ENCODE measurements around the gene MCM9.
"Not testable (repeated sequence)": the region's sequence is repeated elsewhere in the genome, so short reads cannot be mapped to it uniquely, and the experiment has no call there.

Gene MCM9

DNA sequence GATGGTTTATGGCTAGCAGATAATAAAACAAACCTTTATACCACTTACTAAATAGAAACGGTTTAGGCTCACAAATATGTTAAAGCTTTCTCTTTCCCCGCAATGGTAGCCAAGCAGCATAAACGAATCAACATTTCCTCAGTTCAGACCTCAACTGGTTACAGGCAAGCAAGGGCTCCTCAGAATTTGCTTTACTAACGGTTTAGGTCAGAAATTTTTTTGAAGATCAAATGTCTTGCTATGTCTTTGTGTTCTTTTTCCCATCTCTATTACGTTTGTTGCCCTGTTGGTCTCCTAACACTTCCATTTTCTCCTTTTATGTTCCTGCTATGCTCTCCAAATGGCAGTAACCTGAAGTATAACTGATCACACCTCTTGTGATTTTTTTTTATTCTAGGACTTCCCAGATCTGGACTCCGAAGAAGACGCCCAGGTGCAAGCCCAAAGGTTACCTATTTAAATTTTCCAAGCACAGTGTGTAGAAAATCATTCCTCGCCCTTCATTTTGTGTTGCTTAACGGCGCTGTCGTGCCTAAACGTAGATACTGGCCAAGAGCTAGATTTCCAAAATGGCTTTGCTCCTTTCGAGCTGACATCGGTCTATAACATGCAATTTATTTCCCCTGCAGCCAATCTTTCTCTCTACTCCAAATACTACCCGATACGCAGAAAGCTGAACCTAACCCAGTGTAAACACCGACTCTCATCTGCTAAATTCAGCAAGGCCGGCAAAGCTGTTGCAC lies 41.7 kb downstream of the MCM9 start:
- peak; percentile 63 to 80 for DNase-seq

DNA sequence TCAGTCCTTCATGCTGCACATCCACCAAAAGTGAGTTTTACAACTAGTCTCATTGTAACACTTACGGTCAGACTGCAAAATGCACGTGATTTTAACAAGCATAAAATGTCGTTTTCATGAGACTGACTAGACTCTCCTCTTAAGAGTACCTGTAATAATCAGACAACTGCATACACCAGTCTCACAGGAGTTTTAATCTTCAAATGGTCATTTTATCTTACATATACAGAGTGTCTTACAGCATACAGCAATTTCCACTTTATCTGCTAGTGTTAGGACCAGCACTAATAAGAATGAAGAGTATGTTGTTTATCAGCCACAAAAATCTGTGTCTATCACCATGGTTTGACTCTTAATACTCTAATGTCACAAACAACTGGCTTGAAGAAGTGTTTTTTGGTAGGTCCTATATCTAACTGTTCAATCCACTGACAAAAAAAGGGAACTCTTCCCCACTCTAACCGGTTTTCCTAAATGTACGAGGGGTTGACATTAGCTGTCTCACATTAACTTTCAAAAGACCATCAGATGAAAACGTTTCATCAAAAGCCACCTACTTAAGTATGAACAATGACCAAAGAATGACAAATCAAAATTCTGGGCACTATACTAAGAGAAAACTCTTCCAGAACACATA lies 42.5 kb downstream of the MCM9 start:
- DNase-seq = no peak

DNA sequence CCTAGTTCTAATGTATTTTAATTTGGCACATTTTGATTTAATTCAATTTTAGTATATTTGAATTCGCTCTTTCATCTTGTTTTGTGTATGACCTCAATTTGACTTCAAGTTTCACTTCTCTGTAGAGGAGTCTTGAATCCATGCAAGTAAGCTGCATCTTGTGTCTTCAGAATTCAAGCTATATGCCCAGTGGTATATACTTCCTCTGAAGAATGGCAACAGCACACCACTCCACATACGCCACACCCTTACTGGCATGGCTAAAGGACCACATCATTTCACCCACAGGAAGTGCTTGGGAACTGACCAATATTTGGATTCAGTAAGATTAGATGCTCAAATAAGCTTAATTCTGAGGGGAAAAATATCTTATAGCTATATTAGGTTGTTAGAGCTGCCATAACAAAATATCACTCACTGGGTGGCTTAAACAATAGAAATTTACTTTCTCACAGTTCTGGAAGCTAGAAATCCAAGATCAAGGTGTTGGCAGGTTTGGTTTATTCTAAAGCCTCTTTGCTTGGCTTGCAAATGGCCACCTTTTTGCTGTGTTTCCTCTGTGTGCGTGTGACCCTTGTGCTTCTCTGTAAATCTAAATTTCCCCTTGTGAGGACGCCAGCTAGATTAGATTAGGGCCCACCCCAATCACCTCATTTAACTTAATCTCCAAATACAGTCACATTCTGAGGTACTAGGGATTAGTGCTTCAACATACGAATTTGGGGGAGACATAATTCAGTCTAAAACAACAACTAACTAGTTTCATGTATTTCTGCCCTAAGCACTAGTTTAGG lies 43.8 kb downstream of the MCM9 start:
- no peak for DNase-seq

DNA sequence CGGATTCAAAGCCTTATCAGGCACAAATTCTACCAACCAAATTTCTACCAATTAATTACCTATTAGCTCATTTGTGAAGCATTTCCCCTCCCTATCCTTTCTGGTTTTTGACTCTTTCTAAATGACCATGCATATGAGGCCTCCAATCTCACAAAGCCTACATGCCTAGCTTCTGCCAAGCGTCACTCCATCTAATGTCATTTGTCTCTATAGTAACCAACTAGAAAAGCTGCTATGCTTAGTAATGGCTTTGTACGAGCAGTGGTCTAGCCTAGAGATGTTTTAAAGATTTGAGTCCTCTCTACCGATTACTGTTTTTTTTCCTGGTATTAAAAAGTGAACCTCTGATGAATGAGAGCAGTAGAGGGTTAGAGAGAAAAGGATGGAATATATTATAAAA lies 45.8 kb downstream of the MCM9 start:
- DNase-seq = no peak

DNA sequence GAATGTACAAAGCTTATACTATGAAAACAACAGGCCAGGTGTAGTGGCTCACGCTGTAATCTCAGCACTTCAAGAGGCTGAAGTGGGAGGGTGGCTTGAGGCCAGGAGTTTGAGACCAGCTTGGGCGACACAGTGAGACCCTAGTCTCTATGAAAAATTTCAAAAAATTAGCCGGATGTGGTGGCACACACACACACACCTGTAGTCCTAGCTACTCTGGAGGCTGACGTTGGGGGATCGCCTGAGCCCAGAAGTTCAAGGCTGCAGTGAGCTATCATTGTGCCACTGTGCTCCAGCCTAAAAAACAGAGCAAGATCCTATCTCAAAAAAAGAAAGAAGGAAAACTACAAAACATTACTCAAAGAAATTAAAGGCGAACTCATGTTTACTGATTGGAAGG lies 48.3 kb downstream of the MCM9 start:
- no peak for DNase-seq

DNA sequence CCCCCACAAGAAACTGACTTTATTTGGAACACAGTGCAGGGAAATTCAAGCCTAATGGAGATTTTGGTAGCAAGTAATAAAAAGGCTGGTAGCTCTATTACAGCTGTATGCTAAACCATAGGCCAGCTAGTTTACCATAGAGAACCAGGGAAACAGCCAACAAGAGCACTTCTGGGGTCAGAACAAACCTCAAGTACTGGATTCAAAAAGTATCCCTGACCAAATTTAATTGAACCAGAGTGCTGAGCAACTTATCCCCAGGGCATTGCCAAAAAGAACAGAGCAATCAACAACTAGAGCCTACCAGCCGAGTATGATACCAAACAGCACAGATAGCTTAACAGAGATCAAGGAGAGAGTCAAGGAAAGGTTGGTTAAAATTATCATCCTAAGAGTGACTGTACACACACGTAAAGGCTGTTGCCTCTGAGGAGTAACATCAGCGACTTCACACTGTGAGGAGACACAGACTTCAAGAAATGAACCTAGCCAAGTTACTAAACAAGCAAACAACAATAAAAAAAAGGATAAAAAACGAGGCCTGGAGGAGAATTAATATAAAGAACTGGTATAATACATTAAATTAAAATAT lies 52.5 kb downstream of the MCM9 start:
- DNase-seq = no peak

DNA sequence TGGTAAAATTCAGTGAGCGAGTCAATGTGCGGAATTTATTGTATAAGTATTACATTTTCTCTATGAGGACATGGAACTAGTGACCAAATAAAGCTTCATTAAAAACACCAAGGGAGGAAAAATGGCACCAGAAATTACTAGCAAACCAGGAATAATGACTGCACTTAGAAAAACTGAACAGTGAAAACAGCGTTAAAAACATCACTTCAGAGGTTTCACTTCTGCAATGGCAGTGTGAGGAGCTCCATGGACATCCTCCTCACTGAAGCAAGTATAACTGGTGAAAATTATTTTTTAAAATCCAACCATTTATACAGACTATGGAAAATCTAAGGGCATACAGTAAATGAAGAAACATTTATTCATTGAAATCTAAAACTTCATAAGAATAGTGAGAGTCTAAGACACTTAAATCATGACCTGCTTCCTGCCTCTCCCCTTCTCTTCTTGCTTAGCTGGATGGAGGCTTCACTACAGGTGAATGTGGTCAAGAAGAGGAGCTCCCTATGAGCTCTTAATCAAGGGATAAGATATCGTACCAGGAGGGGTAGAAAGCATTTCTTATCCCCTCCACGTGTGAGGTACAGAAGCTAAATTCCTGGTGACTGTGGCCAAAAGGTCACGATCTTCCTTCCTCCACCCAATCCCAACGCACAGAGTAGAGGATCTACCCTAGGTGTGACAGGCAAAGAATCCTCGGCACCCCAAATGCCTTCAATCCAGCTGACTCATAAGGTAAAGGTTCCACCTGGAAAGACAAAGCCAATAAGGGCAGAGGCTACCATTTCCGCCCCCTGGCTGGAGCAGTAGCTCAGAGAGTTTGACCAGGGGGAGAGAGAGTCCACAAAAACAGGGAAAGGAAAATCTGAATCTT lies 53.3 kb downstream of the MCM9 start:
- DNase-seq = no peak

DNA sequence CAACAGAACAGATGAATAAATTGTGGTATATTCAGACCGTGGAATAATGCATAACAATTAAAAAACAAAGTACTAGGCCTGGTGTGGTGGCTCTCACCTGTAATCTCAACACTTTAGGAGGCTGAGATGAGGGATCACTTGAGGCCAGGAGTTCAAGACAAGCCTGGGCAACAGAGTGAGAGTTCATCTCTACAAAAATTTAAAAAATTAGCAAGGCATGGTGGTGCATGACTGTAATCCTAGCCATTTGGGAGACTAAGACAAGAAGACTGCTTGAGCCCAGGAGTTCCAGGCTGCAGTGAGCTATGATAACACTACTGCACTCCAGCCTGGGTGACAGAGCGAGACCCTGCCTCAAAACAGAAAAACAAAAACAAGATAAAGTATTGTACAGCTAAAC lies 57.2 kb downstream of the MCM9 start:
- no peak for DNase-seq

DNA sequence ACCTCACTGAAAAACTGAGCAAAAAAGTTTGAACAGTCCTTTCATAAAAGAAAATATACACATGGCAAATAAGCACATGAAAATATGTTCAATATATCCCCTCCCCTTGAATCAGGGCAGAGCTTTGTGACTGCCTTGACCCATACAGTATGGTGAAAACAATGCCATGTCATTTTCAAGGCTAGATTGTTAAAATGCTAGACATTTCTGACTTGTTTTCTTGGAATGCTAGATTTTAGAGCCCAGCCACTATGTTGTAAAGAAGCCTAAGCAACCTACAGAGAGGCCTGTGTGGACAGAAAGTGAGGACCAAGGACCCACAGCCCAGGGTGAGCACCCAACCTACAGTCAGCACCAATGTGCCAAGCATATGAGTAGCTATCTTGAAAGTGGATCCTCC lies 58.1 kb downstream of the MCM9 start:
- DNase-seq = no peak

DNA sequence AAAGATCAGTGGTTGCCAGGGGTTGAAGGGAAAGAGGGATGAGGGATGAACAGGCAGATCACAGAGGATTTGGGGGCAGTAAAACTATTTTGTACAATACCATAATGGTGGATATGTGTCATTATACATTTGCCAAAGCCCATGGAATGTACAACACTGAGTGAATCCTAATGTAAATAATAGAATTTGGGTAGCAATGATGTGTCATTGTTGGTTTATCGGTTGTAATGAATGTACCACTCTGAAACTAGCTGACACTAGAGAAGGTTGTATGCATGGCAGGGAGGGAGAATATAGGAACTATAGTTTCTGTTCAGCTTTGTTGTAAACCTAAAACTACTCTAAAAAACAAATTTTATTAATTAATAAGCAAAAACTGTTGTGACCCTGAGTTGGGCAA lies 58.8 kb downstream of the MCM9 start:
- DNase-seq = no peak

DNA sequence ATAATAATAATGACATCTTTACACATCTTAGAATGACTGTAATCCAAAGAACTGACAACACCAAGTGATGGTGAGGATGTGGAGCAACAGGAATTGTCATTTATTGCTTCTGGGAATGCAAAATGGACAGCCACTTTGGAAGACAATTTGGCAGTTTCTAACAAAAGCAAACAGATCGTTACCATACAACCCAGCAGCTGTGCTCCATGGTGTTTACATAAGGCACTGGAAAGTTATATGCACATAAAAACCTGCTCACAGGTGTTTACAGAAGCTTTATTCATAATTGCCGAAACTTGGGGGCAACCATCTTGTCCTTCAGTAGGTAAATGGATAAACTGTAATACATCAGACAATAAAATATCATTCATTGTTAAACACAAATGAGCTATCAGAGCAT lies 59.3 kb downstream of the MCM9 start:
- DNase-seq = no peak

DNA sequence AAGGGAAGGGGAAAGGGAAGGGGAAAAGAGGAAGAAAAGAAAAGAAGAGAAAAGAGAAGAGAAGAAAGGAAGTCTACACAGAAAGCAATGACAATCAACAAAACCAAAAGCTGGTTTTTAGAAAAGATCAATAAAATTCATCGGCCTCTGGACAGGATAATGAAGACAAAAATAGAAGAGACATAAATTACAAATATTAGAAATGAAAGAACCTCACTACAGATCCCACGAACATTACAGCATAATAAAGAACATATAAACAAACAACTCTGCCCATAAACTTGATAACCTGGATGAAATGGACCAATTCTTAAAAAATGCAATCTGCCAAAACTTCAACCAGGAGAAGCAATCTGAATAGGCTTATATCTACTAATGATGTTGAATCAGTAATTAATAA lies 61.7 kb downstream of the MCM9 start:
- no peak for DNase-seq

DNA sequence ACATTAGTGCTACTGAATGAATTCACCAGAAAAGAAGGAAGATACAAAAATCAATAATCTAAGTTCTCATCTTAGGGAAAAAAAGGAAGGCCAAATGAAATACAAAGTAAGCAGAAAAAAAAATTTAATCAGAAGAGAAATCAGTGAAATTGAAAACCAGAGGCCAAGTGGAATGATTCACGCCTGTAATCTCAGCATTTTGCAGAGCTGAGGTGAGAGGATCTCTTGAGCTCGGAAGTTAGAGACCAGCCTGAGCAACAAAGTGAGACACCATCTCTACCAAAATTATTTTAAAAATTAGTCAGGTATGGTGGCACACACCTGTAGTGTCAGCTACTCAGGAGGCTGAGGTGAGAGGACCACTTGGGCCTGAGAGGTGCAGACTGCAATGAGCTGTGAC lies 62.2 kb downstream of the MCM9 start:
- DNase-seq = no peak

DNA sequence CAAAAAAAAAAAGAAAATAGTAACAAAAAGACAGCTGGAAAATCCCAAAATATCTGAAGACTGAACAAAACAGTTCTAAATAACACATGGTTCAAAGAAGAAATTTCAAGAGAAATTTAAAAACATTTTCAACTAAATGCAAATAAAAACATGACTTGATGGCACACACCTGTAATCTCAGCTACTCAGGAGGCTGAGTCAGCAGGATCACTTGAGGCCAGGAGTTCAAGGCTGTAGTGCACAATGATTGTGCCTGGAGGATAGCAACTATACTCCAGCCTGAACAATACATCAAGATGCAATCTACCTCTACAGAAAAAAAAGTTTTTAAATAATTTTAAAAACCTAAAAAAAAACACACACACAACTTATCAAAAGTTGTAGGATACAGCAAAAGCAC lies 62.6 kb downstream of the MCM9 start:
- DNase-seq = no peak

DNA sequence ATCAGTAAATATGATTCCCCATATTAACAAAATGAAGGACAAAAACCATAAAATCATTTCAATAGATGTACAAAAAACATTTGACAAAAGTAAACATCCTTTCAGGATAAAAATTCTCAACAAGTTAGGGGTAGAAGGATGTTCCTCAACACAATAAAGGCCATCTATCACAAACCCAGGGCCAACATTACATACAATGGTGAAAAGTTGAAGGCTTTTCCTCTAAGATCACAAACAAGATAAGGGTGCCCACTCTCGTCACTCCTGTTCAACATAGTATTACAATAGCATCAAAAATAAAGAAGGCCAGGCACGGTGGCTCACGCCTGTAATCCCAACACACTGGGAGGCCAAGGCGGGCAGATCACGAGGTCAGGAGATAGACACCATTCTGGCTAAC lies 63.6 kb downstream of the MCM9 start:
- DNase-seq = no peak

DNA sequence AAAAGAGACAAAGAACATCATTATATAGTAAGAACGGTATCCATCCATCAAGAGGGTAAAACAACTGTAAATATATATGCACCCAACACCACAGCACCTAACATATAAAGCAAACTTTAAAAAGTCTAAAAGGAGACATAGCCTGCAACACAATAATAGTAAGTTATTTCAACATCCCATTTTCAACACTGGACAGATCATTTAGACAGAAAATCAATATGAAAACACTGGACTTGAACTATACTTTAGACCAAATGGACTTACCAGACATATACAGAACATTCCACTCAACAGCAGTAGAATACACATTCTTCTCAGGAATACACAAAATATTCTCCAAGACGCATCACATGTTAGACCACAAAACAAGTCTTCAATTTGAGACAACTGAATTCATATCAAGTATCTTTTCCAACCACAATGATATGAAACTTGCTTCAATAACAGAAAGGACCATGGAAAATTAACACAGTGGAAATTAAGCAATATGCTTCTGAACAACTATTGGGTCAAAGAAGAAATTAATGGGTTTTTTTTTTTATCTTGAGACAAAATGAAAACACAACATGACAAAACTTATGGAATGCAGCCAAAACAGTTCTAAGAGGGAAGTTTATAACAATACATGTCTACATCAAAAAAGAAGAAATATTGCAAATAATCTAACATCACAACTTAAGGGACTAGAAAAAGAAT lies 64.9 kb downstream of the MCM9 start:
- DNase-seq = no peak

DNA sequence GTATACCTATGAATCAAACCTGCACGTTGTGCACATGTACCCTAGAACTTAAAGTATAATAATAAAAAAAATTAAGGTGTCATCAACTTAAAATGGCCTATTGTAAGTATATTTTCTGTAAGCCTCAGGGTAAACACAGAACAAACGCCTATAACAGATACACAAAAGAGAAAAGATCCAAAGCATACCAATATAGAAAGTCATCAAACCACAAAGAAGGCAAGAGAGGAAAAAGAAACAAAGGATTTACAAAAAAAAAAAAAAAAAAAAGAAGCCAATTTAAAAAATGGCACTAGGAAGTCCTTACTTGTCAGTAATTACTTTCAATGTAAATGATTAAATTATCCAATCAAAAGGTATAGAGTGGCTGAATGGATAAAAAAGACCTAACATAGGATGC lies 65.6 kb downstream of the MCM9 start:
- DNase-seq = no peak

DNA sequence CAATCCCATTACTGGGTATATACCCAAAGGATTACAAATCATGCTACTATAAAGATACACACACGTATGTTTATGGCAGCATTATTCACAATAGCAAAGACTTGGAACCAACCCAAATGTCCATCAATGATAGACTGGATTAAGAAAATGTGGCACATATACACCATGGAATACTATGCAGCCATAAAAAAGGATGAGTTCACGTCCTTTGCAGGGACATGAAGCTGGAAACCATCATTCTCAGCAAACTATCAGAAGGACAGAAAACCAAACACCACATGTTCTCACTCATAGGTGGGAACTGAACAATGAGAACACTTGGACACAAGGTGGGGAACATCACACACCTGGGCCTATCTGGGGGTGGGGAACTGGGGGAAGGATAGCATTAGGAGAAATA lies 66.1 kb downstream of the MCM9 start:
- DNase-seq = not testable (repeated sequence)

DNA sequence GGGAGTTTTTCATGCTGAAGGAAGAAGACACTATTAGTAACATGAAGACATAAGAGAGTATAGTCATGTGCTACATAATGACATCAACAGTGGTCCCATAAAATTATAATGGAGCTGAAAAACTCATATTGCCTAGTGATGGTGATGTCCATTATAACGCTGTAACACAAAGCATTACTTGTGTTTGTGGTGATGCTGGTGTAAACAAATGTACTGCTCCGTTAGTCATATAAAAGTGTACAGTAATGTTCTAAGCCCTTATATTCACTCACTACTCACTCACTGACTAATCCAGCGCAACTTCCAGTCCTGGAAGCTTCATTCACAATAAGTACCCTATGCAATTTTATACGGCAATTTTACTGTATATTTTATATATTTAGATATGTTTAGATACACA lies 67.8 kb downstream of the MCM9 start:
- DNase-seq = no peak

DNA sequence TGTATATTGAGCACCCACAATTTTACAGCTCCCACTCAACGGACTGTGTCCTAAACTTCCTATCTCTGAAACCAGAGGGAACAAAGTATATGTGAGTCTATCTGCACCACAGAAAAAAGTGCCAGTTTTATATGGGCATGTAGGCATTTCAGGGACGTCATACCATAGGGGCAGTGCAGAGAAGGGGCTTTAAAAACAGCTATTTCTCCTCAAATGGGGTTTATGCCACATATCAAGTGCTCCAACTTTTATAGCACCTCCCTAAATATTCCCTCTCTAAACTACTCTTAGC lies 69.9 kb downstream of the MCM9 start:
- no peak for DNase-seq

DNA sequence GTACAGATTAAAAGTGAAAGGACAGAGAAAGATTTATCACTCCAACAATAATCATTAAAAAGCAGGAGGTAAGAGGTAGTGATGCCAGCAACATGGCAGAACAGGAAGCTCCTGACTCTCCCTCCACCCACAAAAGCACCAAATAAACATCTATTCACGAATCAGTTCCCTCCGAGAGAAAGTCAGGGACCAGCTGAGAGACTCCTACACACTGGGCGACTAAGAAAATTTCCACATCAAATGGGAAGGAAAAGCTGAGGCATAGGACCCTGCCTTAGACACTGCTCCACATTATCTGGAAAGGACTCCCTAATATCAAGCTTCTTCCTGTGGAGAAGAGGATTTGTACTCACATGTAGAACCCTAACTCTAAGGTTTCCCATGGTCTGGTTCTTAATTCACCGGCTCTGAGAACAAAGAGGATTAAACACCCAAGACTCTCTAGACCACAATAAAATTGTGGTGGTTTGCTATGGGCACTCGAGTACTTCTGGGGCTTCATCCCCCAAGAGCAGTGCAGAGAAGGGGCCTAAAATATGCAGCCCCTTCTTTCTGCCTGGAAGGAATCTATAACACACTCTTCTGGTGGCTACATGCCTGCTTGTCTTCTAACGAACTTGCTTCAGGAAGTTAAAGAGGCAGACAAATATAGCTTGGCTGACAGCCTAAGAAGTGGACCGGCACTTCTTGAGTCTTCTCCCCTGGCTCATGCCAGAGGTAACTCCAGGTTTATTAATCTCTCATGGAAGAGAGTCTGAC lies 70.4 kb downstream of the MCM9 start:
- no peak for DNase-seq

DNA sequence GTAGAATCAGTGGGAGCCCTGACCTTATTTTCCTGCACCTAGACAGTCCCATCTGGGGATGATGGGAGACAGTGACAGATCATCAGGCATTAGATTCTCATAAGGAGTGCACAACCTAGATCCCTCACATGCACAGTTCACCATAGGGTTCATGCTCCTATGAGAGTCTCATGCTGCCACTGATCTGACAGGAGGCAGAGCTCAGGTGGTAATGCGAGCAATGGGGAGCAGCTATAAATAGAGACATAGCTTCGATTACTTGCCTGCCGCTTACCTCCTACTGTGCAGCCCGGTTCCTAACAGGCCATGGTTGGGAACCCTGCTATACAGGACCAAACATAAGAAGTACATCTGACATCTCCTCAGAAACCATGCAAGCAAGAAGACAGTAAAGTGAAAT lies 72.5 kb downstream of the MCM9 start:
- DNase-seq = no peak

Measured in NCI-H446 (cell line).